Liver (tissue), 9 donors: Measurements from ENCODE around the gene FUNDC2. TPM values are rescaled to one million over a fixed set of nuclear protein-coding genes. Genes with fewer than 3 reads are reported as not detected.

Experiments used
- DNase-seq: peaks from one replicate; pipeline ENCODE4 v3.0.0-alpha.2; 2017; ENCODE audit warnings: low spot score
- H3K27ac ChIP-seq, 2 donors: one replicate each; pipeline ENCODE4 v1.7.0; 2013; ENCODE audit warnings: inconsistent platforms in 2 of 2, low read length in 2 of 2, control low read depth in 1 of 2, low read depth in 1 of 2, mild to moderate bottlenecking in 1 of 2
- H3K27me3 ChIP-seq, 4 donors: one replicate each; pipeline versions ENCODE4 v1.6.1 to v1.7.0; 2013; ENCODE audit warnings: low read length in 3 of 4, inconsistent platforms in 1 of 4, mild to moderate bottlenecking in 1 of 4, moderate library complexity in 1 of 4; ENCODE audit not compliant: control insufficient read depth in 4 of 4, insufficient read depth in 4 of 4
- H3K36me3 ChIP-seq, 4 donors: one replicate each; pipeline versions ENCODE4 v1.6.1 to v1.7.0; 2013; ENCODE audit warnings: low read length in 3 of 4, mild to moderate bottlenecking in 3 of 4, low read depth in 1 of 4, moderate library complexity in 1 of 4; ENCODE audit not compliant: control insufficient read depth in 4 of 4, insufficient read depth in 3 of 4
- H3K4me1 ChIP-seq, 4 donors: one replicate each; pipeline versions ENCODE4 v1.6.1 to v1.7.0; 2013; ENCODE audit warnings: low read length in 3 of 4, mild to moderate bottlenecking in 3 of 4, moderate library complexity in 1 of 4; ENCODE audit not compliant: control insufficient read depth in 4 of 4, insufficient read depth in 4 of 4
- H3K4me3 ChIP-seq, 3 donors: one replicate each; pipeline versions ENCODE4 v1.6.1 to v1.7.0; 2013; ENCODE audit warnings: low read length in 3 of 3, control low read depth in 1 of 3, low read depth in 1 of 3, mild to moderate bottlenecking in 1 of 3
- H3K9ac ChIP-seq, 2 donors: one replicate each; pipeline ENCODE4 v1.7.0; 2013; ENCODE audit warnings: low read length in 2 of 2, mild to moderate bottlenecking in 2 of 2, moderate library complexity in 2 of 2, control low read depth in 1 of 2, low read depth in 1 of 2
- H3K9me3 ChIP-seq, 4 donors: one replicate each; pipeline versions ENCODE4 v1.6.1 to v1.7.0; 2013; ENCODE audit warnings: low read length in 3 of 4; ENCODE audit not compliant: control insufficient read depth in 4 of 4
- ATF3 ChIP-seq: IDR thresholded peaks from 2 replicates; pipeline ENCODE4 v1.6.1; 2016; ENCODE audit warnings: antibody characterized with exemption
- CTCF ChIP-seq: fragments of 150-350 bp; IDR thresholded peaks from 2 replicates; pipeline ENCODE4 v1.5.1; 2017; ENCODE audit warnings: improper control_type of control experiment, low read depth, low read length; ENCODE audit not compliant: missing input control
- EGR1 ChIP-seq, 2 donors: IDR thresholded peaks; 2 replicates each; pipeline ENCODE4 v1.6.1; 2016 to 2018; ENCODE audit warnings: antibody characterized with exemption in 2 of 2, low read depth in 2 of 2
- FOXA1 ChIP-seq: IDR thresholded peaks from 2 replicates; pipeline ENCODE4 v1.6.1; 2016; ENCODE audit warnings: antibody characterized with exemption
- FOXA2 ChIP-seq: IDR thresholded peaks from 2 replicates; pipeline ENCODE4 v1.6.1; 2016; ENCODE audit warnings: antibody characterized with exemption
- GABPA ChIP-seq, 2 donors: IDR thresholded peaks in 1 of 2; conservative IDR thresholded peaks in 1 of 2; 2 replicates each; pipeline ENCODE4 v1.6.1; 2016; ENCODE audit warnings: antibody characterized with exemption in 2 of 2, mild to moderate bottlenecking in 1 of 2, moderate library complexity in 1 of 2
- HNF4A ChIP-seq, 2 donors: conservative IDR thresholded peaks; 2 replicates each; pipeline ENCODE4 v1.6.1; 2016; ENCODE audit warnings: antibody characterized with exemption in 2 of 2, mild to moderate bottlenecking in 2 of 2
- HNF4G ChIP-seq: IDR thresholded peaks from 2 replicates; pipeline ENCODE4 v1.6.1; 2016; ENCODE audit warnings: antibody characterized with exemption
- JUND ChIP-seq, 2 donors: IDR thresholded peaks; 2 replicates each; pipeline ENCODE4 v1.6.1; 2016; ENCODE audit warnings: antibody characterized with exemption in 2 of 2
- MAX ChIP-seq: IDR thresholded peaks from 2 replicates; pipeline ENCODE4 v1.6.1; 2016; ENCODE audit warnings: antibody characterized with exemption
- NR2F2 ChIP-seq: IDR thresholded peaks from 2 replicates; pipeline ENCODE4 v1.6.1; 2016; ENCODE audit warnings: antibody characterized with exemption
- RAD21 ChIP-seq, 2 donors: IDR thresholded peaks; 2 replicates each; pipeline ENCODE4 v1.6.1; 2016; ENCODE audit warnings: antibody characterized with exemption in 2 of 2, mild to moderate bottlenecking in 2 of 2
- RXRA ChIP-seq, 2 donors: IDR thresholded peaks; 2 replicates each; pipeline ENCODE4 v1.6.1; 2017 to 2018; ENCODE audit warnings: antibody characterized with exemption in 2 of 2, mild to moderate bottlenecking in 1 of 2
- SP1 ChIP-seq: IDR thresholded peaks from 2 replicates; pipeline ENCODE4 v1.6.1; 2018; ENCODE audit warnings: antibody characterized with exemption, mild to moderate bottlenecking
- TAF1 ChIP-seq: conservative IDR thresholded peaks from 2 replicates; pipeline ENCODE4 v1.6.1; 2016; ENCODE audit warnings: antibody characterized with exemption, mild to moderate bottlenecking
- YY1 ChIP-seq: IDR thresholded peaks from 2 replicates; pipeline ENCODE4 v1.6.1; 2016; ENCODE audit warnings: antibody characterized with exemption, mild to moderate bottlenecking
- ZBTB33 ChIP-seq: IDR thresholded peaks from 2 replicates; pipeline ENCODE4 v1.6.1; 2016; ENCODE audit warnings: antibody characterized with exemption
- WGBS: extraction: QIAGEN DNeasy Blood & Tissue Kit; methylation state at CpG from one replicate; pipeline ENCODE4 v1.1.7; 2013; 5-methylcytosine and 5-hydroxymethylcytosine counted together
- polyA plus RNA-seq, 2 donors: library from polyadenylated mRNA; stranded (reverse) in 1 of 2; unstranded in 1 of 2; fragments of 200-250 nt in 1 of 2; fragments of >200 nt in 1 of 2; fragmentation: Nextera tagmentation in 1 of 2; extraction: Ambion mirVana in 1 of 2; gene quantifications; one replicate each; pipeline versions ENCODE4 v1.2.1 to v1.2.3, GENCODE V29; 2013 to 2015
- total RNA-seq, 2 donors: library from RNA; depleted of rRNA; stranded (reverse); fragments of >200 nt; gene quantifications; one replicate each; pipeline ENCODE4 v1.2.3, GENCODE V29; 2014
- donor health status: healthy.
- donor health status: healthy.
- donor health status: healthy.
- donor health status: healthy.
- donor health status: healthy.

FUNDC2 gene
- total and polyA plus RNA-seq, 4 donors, result 19.4 to 79.8 (median 40.8) TPM

GRCh38 chrX:155056471-155056870 is 29.8 kb downstream of the FUNDC2 start:
- peaks cover 2 to 31% (median 26%) of the 10 kb centered on the region in 4 donors for H3K4me1 ChIP-seq
- DNase-seq, result no peak
- 94% methylated on average over 1 of the region's 1 CpG for WGBS
- TF ChIP-seq YY1, result no peak
- TF ChIP-seq ATF3, result no peak
- TF ChIP-seq HNF4A (conservative IDR thresholded peaks at IDR 0.05), result no peak
- TF ChIP-seq TAF1, result no peak
- TF ChIP-seq MAX, result no peak
- no peak for TF ChIP-seq FOXA1
- no peak for TF ChIP-seq RXRA (IDR thresholded peaks at IDR 0.05)
- no peak for TF ChIP-seq ZBTB33
- TF ChIP-seq CTCF, result no peak
- H3K4me3 ChIP-seq, result no peak overlapping the region
- H3K9ac ChIP-seq, result no peak overlapping the region
- H3K27me3 ChIP-seq, result no peaks in the 10 kb centered on the region
- peaks cover 0 to 5% (median 1%) of the 10 kb centered on the region in 4 donors for H3K36me3 ChIP-seq
- H3K9me3 ChIP-seq, result no peaks in the 10 kb centered on the region
- H3K27ac ChIP-seq, result peak overlapping the region in 1 of 2 donors; percentile 69

GRCh38 chrX:155056877-155057792 is 30.5 kb downstream of the FUNDC2 start:
- H3K27ac ChIP-seq, result peak overlapping the region in 1 of 2 donors; percentile 69
- H3K36me3 ChIP-seq, result peaks cover 0 to 5% (median 1%) of the 10 kb centered on the region in 4 donors
- DNase-seq, result peak; percentile 59
- H3K4me3 ChIP-seq, result no peak overlapping the region
- WGBS, result 9% methylated on average over 25 of the region's 25 CpGs
- peak overlapping the region in 1 of 2 donors; percentile 13 for H3K9ac ChIP-seq
- H3K4me1 ChIP-seq, result peaks cover 2 to 27% (median 25%) of the 10 kb centered on the region in 4 donors
- no peaks in the 10 kb centered on the region for H3K27me3 ChIP-seq
- H3K9me3 ChIP-seq, result no peaks in the 10 kb centered on the region
- peak; percentile 11 to 26 for TF ChIP-seq HNF4A (conservative IDR thresholded peaks at IDR 0.05)
- no peak for TF ChIP-seq ZBTB33
- no peak for TF ChIP-seq RXRA (IDR thresholded peaks at IDR 0.05)
- peak; percentile 81 to 88 for TF ChIP-seq RAD21 (IDR thresholded peaks at IDR 0.05)
- no peak for TF ChIP-seq TAF1
- TF ChIP-seq FOXA2, result no peak
- TF ChIP-seq CTCF, result peak; percentile 70
- TF ChIP-seq ATF3, result no peak
- no peak for TF ChIP-seq FOXA1
- TF ChIP-seq JUND (IDR thresholded peaks at IDR 0.05), result no peak
- no peak for TF ChIP-seq EGR1 (IDR thresholded peaks at IDR 0.05; ENCODE audit: low read depth in 2 of 2)
- TF ChIP-seq SP1, result peak; percentile 12
- TF ChIP-seq GABPA (IDR thresholded peaks at IDR 0.05 in 1 of 2, conservative IDR thresholded peaks at IDR 0.05 in 1 of 2), result no peak
- TF ChIP-seq NR2F2, result no peak
- no peak for TF ChIP-seq YY1
- no peak for TF ChIP-seq MAX
- no peak for TF ChIP-seq HNF4G
